Measurements from ENCODE around the gene TMEM39B. TPM values are rescaled to one million over a fixed set of nuclear protein-coding genes. Genes with fewer than 3 reads are reported as not detected.

TMEM39B gene
- total RNA-seq, 2 experiments from 2014 or later = 26.5 to 28.4 TPM

- CTCF ChIA-PET = interaction anchor here (0.6 to 1.8 kb wide), 3 partner anchors 30 to 278 kb away, joined by 3 to 4 read pairs (median 3); no protein-coding TSS in a partner anchor
These were observed 6.9 kb upstream of the TMEM39B start for GRCh38 chr1:32065613-32066488.

GRCh38 chr1:32066489-32066873, 6.3 kb upstream of the TMEM39B start:
- ChIA-PET POLR2A (interaction anchor here (0.9 kb wide), 1 partner anchor 129 kb away, joined by 3 read pairs; no protein-coding TSS in a partner anchor), CTCF (interaction anchor here (0.6 to 1.8 kb wide), 3 partner anchors 30 to 278 kb away, joined by 3 to 4 read pairs (median 3); no protein-coding TSS in a partner anchor)

More at GRCh38 chr1:32065613-32066488, 6.9 kb upstream of the TMEM39B start:
- POLR2A ChIA-PET = interaction anchor here (0.7 to 1.2 kb wide), 3 partner anchors 14 to 130 kb away, joined by 3 to 5 read pairs (median 3); no protein-coding TSS in a partner anchor

GRCh38 chr1:32068957-32069588, 3.7 kb upstream of the TMEM39B start:
- CTCF ChIA-PET = no interaction called here
- POLR2A ChIA-PET = no interaction called here

- ChIA-PET CTCF (interaction anchor here (4.5 kb wide), 1 partner anchor 36 kb away, joined by 17 read pairs; the partner anchor contains the start of gene KPNA6), POLR2A (interaction anchor here (0.7 to 1.4 kb wide), 3 partner anchors 51 to 138 kb away, joined by 5 to 6 read pairs (median 6); partner anchors contain the start of gene TXLNA)
These were observed 749 bp upstream of the TMEM39B start for GRCh38 chr1:32071758-32072621.

GRCh38 chr1:32073299-32074229, 825 bp downstream of the TMEM39B start:
- ChIA-PET POLR2A (interaction anchor here (0.5 to 1.4 kb wide), 11 partner anchors 10 to 264 kb away, joined by 3 to 9 read pairs (median 5); partner anchors contain the start of genes KHDRBS1, KPNA6 and TXLNA), CTCF (interaction anchor here (0.5 to 4.5 kb wide), 10 partner anchors 13 to 379 kb away, joined by 3 to 17 read pairs (median 4); partner anchors contain the start of genes KPNA6 and PTP4A2)

GRCh38 chr1:32074841-32075240, 2.1 kb downstream of the TMEM39B start:
- ChIA-PET POLR2A (interaction anchor here (0.6 kb wide), 2 partner anchors 95 to 317 kb away, joined by 3 to 4 read pairs; no protein-coding TSS in a partner anchor), CTCF (interaction anchor here (4.5 kb wide), 1 partner anchor 33 kb away, joined by 17 read pairs; the partner anchor contains the start of gene KPNA6)

GRCh38 chr1:32077451-32077850, 4.7 kb downstream of the TMEM39B start:
- CTCF ChIA-PET = no interaction called here
- POLR2A ChIA-PET = no interaction called here

- ChIA-PET CTCF (no interaction called here), POLR2A (no interaction called here)
These were observed 9.3 kb downstream of the TMEM39B start for GRCh38 chr1:32082022-32082421.

- POLR2A ChIA-PET = interaction anchor here (0.7 kb wide), 1 partner anchor 1150 kb away, joined by 6 read pairs; no protein-coding TSS in a partner anchor
These were observed 13.6 kb downstream of the TMEM39B start for GRCh38 chr1:32086381-32086780.

GRCh38 chr1:32091176-32091575, 18.4 kb downstream of the TMEM39B start:
- CTCF ChIA-PET = no interaction called here
- POLR2A ChIA-PET = no interaction called here

More at GRCh38 chr1:32086381-32086780, 13.6 kb downstream of the TMEM39B start:
- CTCF ChIA-PET = interaction anchor here (0.7 kb wide), 1 partner anchor 713 kb away, joined by 3 read pairs; no protein-coding TSS in a partner anchor

- ChIA-PET CTCF (interaction anchor here (1.0 kb wide), 1 partner anchor 9 kb away, joined by 3 read pairs; no protein-coding TSS in a partner anchor), POLR2A (no interaction called here)
These were observed 18.9 kb downstream of the TMEM39B start for GRCh38 chr1:32091591-32091990.

- CTCF ChIA-PET = no interaction called here
- POLR2A ChIA-PET = no interaction called here
These were observed 22.2 kb downstream of the TMEM39B start for GRCh38 chr1:32094746-32095521.

- CTCF ChIA-PET = no interaction called here
- POLR2A ChIA-PET = no interaction called here
These were observed 26.7 kb downstream of the TMEM39B start for GRCh38 chr1:32099426-32099825.

- ChIA-PET POLR2A (no interaction called here), CTCF (interaction anchor here (1.3 kb wide), 1 partner anchor 8 kb away, joined by 3 read pairs; no protein-coding TSS in a partner anchor)
These were observed 27.6 kb downstream of the TMEM39B start for GRCh38 chr1:32100359-32100758.

- POLR2A ChIA-PET = no interaction called here
- CTCF ChIA-PET = interaction anchor here (1.3 kb wide), 1 partner anchor 9 kb away, joined by 3 read pairs; no protein-coding TSS in a partner anchor
These were observed 28.3 kb downstream of the TMEM39B start for GRCh38 chr1:32100807-32101708.

- ChIA-PET POLR2A (interaction anchor here (0.5 kb wide), 1 partner anchor 574 kb away, joined by 3 read pairs; no protein-coding TSS in a partner anchor), CTCF (no interaction called here)
These were observed 31.4 kb downstream of the TMEM39B start for GRCh38 chr1:32104127-32104526.
